CD4-positive, alpha-beta T cell treated with Interferon gamma for 1 hour (primary cell): Measurements from ENCODE around the gene CENPF.

Source experiments
- DNase-seq: peaks from one replicate; pipeline ENCODE4 v3.0.0-alpha.2; 2020

The CENPF gene

GRCh38 chr1:214632091-214632490 lies 29.1 kb downstream of the CENPF start:
- peak; percentile 51 for DNase-seq

- DNase-seq: no peak
Measured at GRCh38 chr1:214633686-214634085, 30.7 kb downstream of the CENPF start.

- DNase-seq: no peak
Measured at GRCh38 chr1:214634267-214634666, 31.3 kb downstream of the CENPF start.

- no peak for DNase-seq
Measured at GRCh38 chr1:214635086-214635485, 32.1 kb downstream of the CENPF start.

- DNase-seq: no peak
Measured at GRCh38 chr1:214635506-214635905, 32.5 kb downstream of the CENPF start.

- DNase-seq: no peak
Measured at GRCh38 chr1:214636436-214636835, 33.4 kb downstream of the CENPF start.

GRCh38 chr1:214637125-214637524 lies 34.1 kb downstream of the CENPF start:
- DNase-seq: no peak

GRCh38 chr1:214637722-214638458 lies 34.9 kb downstream of the CENPF start:
- no peak for DNase-seq

- DNase-seq: no peak
Measured at GRCh38 chr1:214638459-214638807, 35.4 kb downstream of the CENPF start.

- DNase-seq: no peak
Measured at GRCh38 chr1:214638997-214639396, 36.0 kb downstream of the CENPF start.

- DNase-seq: no peak
Measured at GRCh38 chr1:214640431-214641213, 37.6 kb downstream of the CENPF start.

GRCh38 chr1:214641214-214641895 lies 38.4 kb downstream of the CENPF start:
- no peak for DNase-seq

GRCh38 chr1:214643030-214643429 lies 40.0 kb downstream of the CENPF start:
- DNase-seq: no peak

GRCh38 chr1:214645712-214646111 lies 42.7 kb downstream of the CENPF start:
- no peak for DNase-seq

- no peak for DNase-seq
Measured at GRCh38 chr1:214648801-214649200, 45.8 kb downstream of the CENPF start.

- DNase-seq: no peak
Measured at GRCh38 chr1:214649607-214650006, 46.6 kb downstream of the CENPF start.

- no peak for DNase-seq
Measured at GRCh38 chr1:214650664-214651063, 47.7 kb downstream of the CENPF start.

- no peak for DNase-seq
Measured at GRCh38 chr1:214657299-214657698, 54.3 kb downstream of the CENPF start.

- no peak for DNase-seq
Measured at GRCh38 chr1:214658175-214658574, 55.2 kb downstream of the CENPF start.

- DNase-seq: no peak
Measured at GRCh38 chr1:214658785-214659184, 55.8 kb downstream of the CENPF start.

- DNase-seq: no peak
Measured at GRCh38 chr1:214660190-214660589, 57.2 kb downstream of the CENPF start.

GRCh38 chr1:214660900-214661299 lies 57.9 kb downstream of the CENPF start:
- DNase-seq: no peak

GRCh38 chr1:214662223-214662785 lies 59.3 kb downstream of the CENPF start:
- no peak for DNase-seq
